ENCODE results near the gene MGAT1. TPM values are rescaled to one million over a fixed set of nuclear protein-coding genes. Genes with fewer than 3 reads are reported as not detected.
A peak's percentile ranks its signal among the peaks of the same experiment; 100 is the strongest.

MGAT1 gene
- total and polyA plus RNA-seq, 8 donors = 53.4 to 96.3 (median 68.0) TPM

DNA sequence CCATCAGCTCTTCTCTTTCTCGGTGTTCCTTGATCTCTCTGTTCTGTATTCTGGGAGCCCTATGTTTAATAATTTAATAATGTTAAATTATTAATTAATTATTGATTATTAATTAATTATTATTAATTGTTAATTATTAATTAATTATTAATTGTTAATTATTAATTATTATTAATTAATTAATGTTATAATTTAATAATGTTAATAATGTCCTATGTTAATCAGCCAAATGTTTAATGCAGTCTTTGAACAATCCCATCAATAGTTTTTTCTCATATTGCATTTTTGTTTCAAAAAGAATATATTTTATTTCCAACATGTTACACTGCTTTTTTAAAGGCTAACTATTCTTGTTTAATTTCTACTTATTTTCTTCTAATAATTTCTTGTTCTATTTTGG is 26.2 kb downstream of the MGAT1 start:
- TF ChIP-seq, protein P1, sequence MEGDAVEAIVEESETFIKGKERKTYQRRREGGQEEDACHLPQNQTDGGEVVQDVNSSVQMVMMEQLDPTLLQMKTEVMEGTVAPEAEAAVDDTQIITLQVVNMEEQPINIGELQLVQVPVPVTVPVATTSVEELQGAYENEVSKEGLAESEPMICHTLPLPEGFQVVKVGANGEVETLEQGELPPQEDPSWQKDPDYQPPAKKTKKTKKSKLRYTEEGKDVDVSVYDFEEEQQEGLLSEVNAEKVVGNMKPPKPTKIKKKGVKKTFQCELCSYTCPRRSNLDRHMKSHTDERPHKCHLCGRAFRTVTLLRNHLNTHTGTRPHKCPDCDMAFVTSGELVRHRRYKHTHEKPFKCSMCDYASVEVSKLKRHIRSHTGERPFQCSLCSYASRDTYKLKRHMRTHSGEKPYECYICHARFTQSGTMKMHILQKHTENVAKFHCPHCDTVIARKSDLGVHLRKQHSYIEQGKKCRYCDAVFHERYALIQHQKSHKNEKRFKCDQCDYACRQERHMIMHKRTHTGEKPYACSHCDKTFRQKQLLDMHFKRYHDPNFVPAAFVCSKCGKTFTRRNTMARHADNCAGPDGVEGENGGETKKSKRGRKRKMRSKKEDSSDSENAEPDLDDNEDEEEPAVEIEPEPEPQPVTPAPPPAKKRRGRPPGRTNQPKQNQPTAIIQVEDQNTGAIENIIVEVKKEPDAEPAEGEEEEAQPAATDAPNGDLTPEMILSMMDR (IDR thresholded peaks at IDR 0.05) = no peak
- Histone ChIP-seq H3K9me3 (no peaks in the 10 kb centered on the region), H3K27ac (no peak overlapping the region), H3K4me1 (no peaks in the 10 kb centered on the region), H3K4me3 (no peak overlapping the region), H3K36me3 (no peaks in the 10 kb centered on the region), H3K27me3 (no peaks in the 10 kb centered on the region)
- WGBS, 2 donors = 97 to 99% methylated on average over 1 of the region's 1 CpG
- FAIRE-seq (peak; percentile 95), ATAC-seq (no peak), DNase-seq (no peak)
- intact Hi-C loops (cut with DNase I) = no loop called here

DNA sequence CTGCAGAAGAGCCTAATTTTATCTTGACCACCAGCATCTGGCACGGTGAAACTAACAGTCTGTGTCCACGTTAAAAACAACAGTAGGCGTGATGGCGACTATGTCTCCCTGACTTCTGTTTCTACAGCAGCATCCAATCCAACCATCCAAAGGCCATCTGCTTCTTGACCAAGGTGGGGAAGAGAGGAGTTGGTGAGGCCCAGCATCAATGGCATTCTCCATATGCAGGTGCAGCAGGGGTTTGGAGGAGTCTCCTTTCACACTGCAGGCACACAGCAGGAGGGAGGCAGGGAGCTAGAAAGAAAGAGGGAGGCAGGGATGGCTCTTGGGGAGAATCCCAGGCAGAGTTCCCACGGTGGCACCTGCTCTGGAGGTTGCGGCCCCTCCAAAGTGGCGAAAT is 27.0 kb downstream of the MGAT1 start:
- WGBS, 2 donors = 83 to 89% methylated on average over 7 of the region's 7 CpGs
- TF ChIP-seq, protein P1 (IDR thresholded peaks at IDR 0.05) = no peak
- no peaks in the 10 kb centered on the region for H3K9me3 ChIP-seq
- ATAC-seq (no peak), FAIRE-seq (no peak), DNase-seq (no peak)
- no peaks in the 10 kb centered on the region for H3K27me3 ChIP-seq
- H3K27ac ChIP-seq = no peak overlapping the region
- H3K4me3 ChIP-seq = no peak overlapping the region
- H3K36me3 ChIP-seq = no peaks in the 10 kb centered on the region
- H3K4me1 ChIP-seq = no peaks in the 10 kb centered on the region
- intact Hi-C loops (cut with DNase I) = no loop called here

DNA sequence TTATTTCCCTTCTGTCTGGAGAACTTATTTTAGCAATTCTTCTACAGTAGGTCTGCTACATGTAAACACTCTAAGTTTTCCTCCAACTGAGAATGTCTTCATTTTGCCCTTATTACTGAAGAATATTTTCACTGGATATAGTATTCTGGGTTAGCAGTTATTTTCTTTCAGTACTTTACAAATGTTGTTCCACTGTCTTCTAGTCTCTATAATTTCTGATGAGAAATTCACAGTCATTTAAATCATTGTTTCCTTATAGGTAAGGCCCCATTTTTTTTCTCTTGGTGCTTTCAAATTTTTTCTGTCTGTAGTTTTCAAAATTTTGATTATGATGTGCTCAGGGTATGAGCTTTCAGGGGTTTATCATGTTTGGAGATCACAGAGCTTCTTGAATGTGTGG is 30.8 kb downstream of the MGAT1 start:
- no peak for FAIRE-seq
- Histone ChIP-seq H3K27me3 (no peaks in the 10 kb centered on the region), H3K27ac (no peak overlapping the region), H3K9me3 (peaks cover 0 to 3% (median 0%) of the 10 kb centered on the region in 4 donors), H3K4me3 (no peak overlapping the region), H3K36me3 (no peaks in the 10 kb centered on the region), H3K4me1 (no peaks in the 10 kb centered on the region)
- TF ChIP-seq, protein P1 (IDR thresholded peaks at IDR 0.05) = no peak
- intact Hi-C loops (cut with DNase I) = no loop called here
- ATAC-seq = no peak
- no peak for DNase-seq

DNA sequence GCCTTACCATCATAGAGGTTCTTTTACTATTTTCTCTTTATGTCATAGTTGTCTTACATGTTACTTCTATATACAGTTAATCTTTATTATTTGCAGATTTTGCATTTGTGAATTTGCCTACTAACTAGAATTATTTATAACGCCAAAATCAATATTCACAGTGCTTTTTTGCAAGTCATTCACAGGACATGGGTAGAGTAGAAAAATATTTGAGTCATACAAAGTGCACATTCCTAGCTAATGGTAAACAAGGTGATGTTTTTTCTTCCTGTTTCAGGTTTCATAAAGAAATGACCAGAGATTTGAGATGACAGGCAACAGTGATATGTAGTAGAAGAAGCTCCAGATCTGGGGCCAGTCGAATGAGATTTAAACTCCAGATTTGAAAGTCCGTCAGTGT is 32.8 kb downstream of the MGAT1 start:
- ATAC-seq (no peak), DNase-seq (no peak), FAIRE-seq (no peak)
- 65% methylated on average over 3 of the region's 3 CpGs for WGBS, 2 donors
- Histone ChIP-seq H3K36me3 (no peaks in the 10 kb centered on the region), H3K4me1 (no peaks in the 10 kb centered on the region), H3K9me3 (peaks cover 0 to 3% (median 0%) of the 10 kb centered on the region in 4 donors), H3K4me3 (no peak overlapping the region), H3K27ac (no peak overlapping the region), H3K27me3 (no peaks in the 10 kb centered on the region)
- intact Hi-C loops (cut with DNase I) = no loop called here
- TF ChIP-seq, protein P1 (IDR thresholded peaks at IDR 0.05) = no peak

DNA sequence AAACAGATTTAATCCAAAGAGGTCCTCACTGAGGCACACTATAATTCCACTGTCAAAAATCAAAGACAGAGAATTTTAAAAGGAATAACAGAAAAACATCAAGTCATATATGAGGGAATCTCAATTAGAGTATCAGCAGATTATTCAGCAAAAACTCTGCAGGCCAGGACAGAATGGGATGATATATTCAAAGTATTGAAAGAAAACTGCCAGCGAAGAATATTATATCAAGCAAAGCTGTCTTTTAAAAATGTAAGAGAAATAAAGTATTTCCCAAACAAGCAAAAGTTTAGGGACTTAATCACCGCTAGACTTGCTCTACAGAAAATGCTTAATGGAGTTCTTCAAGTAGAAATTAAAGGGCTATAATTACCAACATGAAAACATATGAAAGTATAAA is 47.0 kb downstream of the MGAT1 start:
- no peak overlapping the region for H3K27ac ChIP-seq
- H3K4me1 ChIP-seq = no peaks in the 10 kb centered on the region
- WGBS, 2 donors = 57 to 60% methylated on average over 2 of the region's 2 CpGs
- DNase-seq (no peak), FAIRE-seq (no peak), ATAC-seq (no peak)
- H3K9me3 ChIP-seq = no peaks in the 10 kb centered on the region
- no peak overlapping the region for H3K4me3 ChIP-seq
- H3K36me3 ChIP-seq = no peaks in the 10 kb centered on the region
- intact Hi-C loops (cut with DNase I) = no loop called here
- TF ChIP-seq, protein P1 (IDR thresholded peaks at IDR 0.05) = no peak
- H3K27me3 ChIP-seq = peaks cover 0 to 8% (median 0%) of the 10 kb centered on the region in 4 donors

Measured in pancreas (tissue), 10 donors.